Calu3 (cell line): ENCODE results near the gene APRT. TPM values are rescaled to one million over a fixed set of nuclear protein-coding genes. Genes with fewer than 3 reads are reported as not detected.

Experiments
- BruUV-seq: library from RNA; stranded (reverse); fragments of 400-500 nt; replicated peaks from 2 replicates; lab custom pipeline; 2021; lab: Mats Ljungman, UMichigan
- CTCF ChIA-PET: fragments of 300-600 bp; sonication (Branson Sonifier 250); formaldehyde crosslinking; loops from one replicate; lab custom pipeline; 2022; ENCODE audit warnings: antibody characterized with exemption; lab: Charles Lee
- DNase-seq: peaks from one replicate; pipeline ENCODE4 v3.0.0; 2022
- H3K27ac Mint-ChIP-seq: one replicate; pipeline ENCODE4 v1.8.0; 2022; ENCODE audit warnings: mixed read lengths; ENCODE audit not compliant: unreplicated experiment
- H3K27me3 Mint-ChIP-seq: one replicate; pipeline ENCODE4 v1.8.0; 2022; ENCODE audit warnings: mixed read lengths; ENCODE audit not compliant: unreplicated experiment
- H3K36me3 Mint-ChIP-seq: one replicate; pipeline ENCODE4 v1.8.0; 2022; ENCODE audit warnings: mild to moderate bottlenecking, moderate library complexity, mixed read lengths; ENCODE audit not compliant: insufficient read depth, unreplicated experiment
- H3K4me1 Mint-ChIP-seq: one replicate; pipeline ENCODE4 v1.8.0; 2022; ENCODE audit warnings: mild to moderate bottlenecking, low read depth, mixed read lengths; ENCODE audit not compliant: unreplicated experiment
- H3K4me3 Mint-ChIP-seq: one replicate; pipeline ENCODE4 v1.8.0; 2022; ENCODE audit warnings: mild to moderate bottlenecking, low read depth, moderate library complexity, mixed read lengths; ENCODE audit not compliant: unreplicated experiment
- H3K9me3 Mint-ChIP-seq: one replicate; pipeline ENCODE4 v1.8.0; 2022; ENCODE audit warnings: low read depth, mixed read lengths; ENCODE audit not compliant: unreplicated experiment
- CTCF ChIP-seq: fragments of 200-600 bp; IDR thresholded peaks from one replicate; pipeline ENCODE4 v1.8.0; 2022; ENCODE audit warnings: antibody characterized with exemption; ENCODE audit not compliant: unreplicated experiment
- intact Hi-C: fragments of 100-400 bp; cut with micrococcal nuclease; formaldehyde crosslinking; loops from one replicate; pipeline ENCODE4 v1.10.0; 2022; ENCODE audit not compliant: unreplicated experiment
- total RNA-seq: library from RNA; stranded (reverse); gene quantifications from 2 replicates; pipeline ENCODE4 v1.2.3, GENCODE V29; 2022

APRT gene
- total RNA-seq, 1 experiment from 2014 or later, result 203 TPM

GRCh38 chr16:88815227-88815626 lies 3.5 kb upstream of the APRT start:
- Mint-ChIP-seq H3K4me3 (no peak overlapping the region), H3K36me3 (peaks cover 42% of the 10 kb centered on the region), H3K27me3 (no peaks in the 10 kb centered on the region), H3K27ac (no peak overlapping the region), H3K9me3 (no peaks in the 10 kb centered on the region), H3K4me1 (peaks cover 6% of the 10 kb centered on the region)
- no peak for DNase-seq
- CTCF ChIA-PET, result interaction anchor here (1.3 kb wide), 1 partner anchor 42 kb away, joined by 8 read pairs; the partner anchor contains the start of genes GALNS and TRAPPC2L
- intact Hi-C loops, result loop anchor here (5.0 kb wide), 1 partner anchor 402 kb away; the partner anchor contains the start of gene ZNF778
- no TSS peak for BruUV-seq
- TF ChIP-seq CTCF, result no peak

GRCh38 chr16:88814144-88814502 lies 2.4 kb upstream of the APRT start:
- Mint-ChIP-seq H3K4me3 (no peak overlapping the region), H3K4me1 (peaks cover 12% of the 10 kb centered on the region), H3K9me3 (no peaks in the 10 kb centered on the region), H3K36me3 (peaks cover 52% of the 10 kb centered on the region), H3K27me3 (no peaks in the 10 kb centered on the region), H3K27ac (no peak overlapping the region)
- DNase-seq, result no peak
- intact Hi-C loops, result no loop called here
- BruUV-seq, result no TSS peak
- TF ChIP-seq CTCF, result no peak
- CTCF ChIA-PET, result no interaction called here

GRCh38 chr16:88813269-88814143 lies 1.8 kb upstream of the APRT start:
- Mint-ChIP-seq H3K36me3 (peaks cover 58% of the 10 kb centered on the region), H3K9me3 (no peaks in the 10 kb centered on the region), H3K27ac (peak overlapping the region; percentile 97), H3K27me3 (no peaks in the 10 kb centered on the region), H3K4me1 (peaks cover 12% of the 10 kb centered on the region), H3K4me3 (no peak overlapping the region)
- CTCF ChIA-PET, result interaction anchor here (0.6 to 3.3 kb wide), 4 partner anchors 14 to 356 kb away, joined by 3 to 15 read pairs (median 4); no protein-coding TSS in a partner anchor
- TF ChIP-seq CTCF, result no peak
- intact Hi-C loops, result loop anchor here (2.0 kb wide), 1 partner anchor 357 kb away; the partner anchor contains the start of gene CDH15
- no TSS peak for BruUV-seq
- DNase-seq, result no peak

- Mint-ChIP-seq H3K27me3 (no peaks in the 10 kb centered on the region), H3K4me1 (peaks cover 12% of the 10 kb centered on the region), H3K4me3 (peak overlapping the region; percentile 97), H3K9me3 (no peaks in the 10 kb centered on the region), H3K27ac (peak overlapping the region; percentile 97), H3K36me3 (peaks cover 66% of the 10 kb centered on the region)
- intact Hi-C loops, result loop anchor here (2.0 kb wide), 1 partner anchor 358 kb away; the partner anchor contains the start of gene CDH15
- CTCF ChIA-PET, result interaction anchor here (0.6 to 3.3 kb wide), 7 partner anchors 15 to 357 kb away, joined by 3 to 15 read pairs (median 3); no protein-coding TSS in a partner anchor
- no peak for TF ChIP-seq CTCF
- DNase-seq, result peak; percentile 53
- no TSS peak for BruUV-seq
These were observed 963 bp upstream of the APRT start for GRCh38 chr16:88812513-88813268.
